Body of pancreas (tissue), 4 donors: Measurements from ENCODE around the gene NCOA1.

Experiments
- POLR2A ChIP-seq, 3 donors: fragments of 450-650 bp; IDR thresholded peaks; one replicate each; pipeline ENCODE4 v1.6.1; 2016; ENCODE audit warnings: antibody characterized with exemption in 3 of 3, mild to moderate bottlenecking in 2 of 3
- TF ChIP-seq, protein P1 (sequence below), 7 experiments: fragments of 450-650 bp in 4 of 7; fragments of 200-600 bp in 3 of 7; sonication (generic) in 3 of 7; IDR thresholded peaks; one replicate each; pipeline ENCODE4 v1.5.1; 2016 to 2019; ENCODE audit warnings: antibody characterized with exemption in 7 of 7

DNA sequence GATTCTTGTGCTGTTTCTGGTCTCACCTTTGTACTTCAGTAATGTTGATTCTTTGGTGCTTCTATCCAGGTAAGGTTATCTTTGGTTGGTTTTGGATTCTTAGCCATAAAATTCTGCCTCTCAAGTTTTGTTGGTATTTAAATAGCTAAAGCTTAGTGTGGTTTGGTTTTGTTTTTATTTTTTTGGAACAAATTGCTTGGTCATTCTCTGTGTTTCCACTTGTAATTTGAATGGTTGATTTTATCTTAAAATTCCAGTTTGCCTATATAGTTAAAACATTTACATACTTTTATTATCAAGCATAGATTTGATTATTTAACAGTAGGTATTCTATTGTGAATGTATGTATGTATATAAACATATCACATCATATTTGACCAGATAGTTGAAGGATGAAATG, 6.6 kb downstream of the NCOA1 start:
- TF ChIP-seq, protein P1, sequence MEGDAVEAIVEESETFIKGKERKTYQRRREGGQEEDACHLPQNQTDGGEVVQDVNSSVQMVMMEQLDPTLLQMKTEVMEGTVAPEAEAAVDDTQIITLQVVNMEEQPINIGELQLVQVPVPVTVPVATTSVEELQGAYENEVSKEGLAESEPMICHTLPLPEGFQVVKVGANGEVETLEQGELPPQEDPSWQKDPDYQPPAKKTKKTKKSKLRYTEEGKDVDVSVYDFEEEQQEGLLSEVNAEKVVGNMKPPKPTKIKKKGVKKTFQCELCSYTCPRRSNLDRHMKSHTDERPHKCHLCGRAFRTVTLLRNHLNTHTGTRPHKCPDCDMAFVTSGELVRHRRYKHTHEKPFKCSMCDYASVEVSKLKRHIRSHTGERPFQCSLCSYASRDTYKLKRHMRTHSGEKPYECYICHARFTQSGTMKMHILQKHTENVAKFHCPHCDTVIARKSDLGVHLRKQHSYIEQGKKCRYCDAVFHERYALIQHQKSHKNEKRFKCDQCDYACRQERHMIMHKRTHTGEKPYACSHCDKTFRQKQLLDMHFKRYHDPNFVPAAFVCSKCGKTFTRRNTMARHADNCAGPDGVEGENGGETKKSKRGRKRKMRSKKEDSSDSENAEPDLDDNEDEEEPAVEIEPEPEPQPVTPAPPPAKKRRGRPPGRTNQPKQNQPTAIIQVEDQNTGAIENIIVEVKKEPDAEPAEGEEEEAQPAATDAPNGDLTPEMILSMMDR (IDR thresholded peaks at IDR 0.05): no peak
- TF ChIP-seq POLR2A (IDR thresholded peaks at IDR 0.05): no peak
